IMR-90 (cell line): ENCODE measurements around the gene DPP6.

Experiments
- CTCF ChIP-seq: conservative IDR thresholded peaks from 2 replicates; pipeline ENCODE4 v1.5.1; 2012; ENCODE audit warnings: mild to moderate bottlenecking, low read depth, low read length, improper control_type of control experiment
- MAZ ChIP-seq: IDR thresholded peaks from 2 replicates; pipeline ENCODE4 v1.6.1; 2012; ENCODE audit warnings: low read depth, mild to moderate bottlenecking, low read length, improper control_type of control experiment, moderate library complexity, borderline replicate concordance
- NFE2L2 ChIP-seq: fragments of 150-350 bp; IDR thresholded peaks from 2 replicates; pipeline ENCODE4 v1.6.1; 2016; ENCODE audit warnings: low read depth, mild to moderate bottlenecking, low read length
- POLR2A ChIP-seq: IDR thresholded peaks from 2 replicates; pipeline ENCODE4 v1.6.1; 2012; ENCODE audit warnings: mild to moderate bottlenecking, low read depth, low read length
- RAD21 ChIP-seq: IDR thresholded peaks from 2 replicates; pipeline ENCODE4 v1.6.1; 2012; ENCODE audit warnings: low read length, improper control_type of control experiment
- RCOR1 ChIP-seq: IDR thresholded peaks from 2 replicates; pipeline ENCODE4 v1.6.1; 2012; ENCODE audit warnings: mild to moderate bottlenecking, low read length, improper control_type of control experiment; ENCODE audit not compliant: insufficient replicate concordance
- SMC3 ChIP-seq: fragments of 150-350 bp; IDR thresholded peaks from 2 replicates; pipeline ENCODE4 v1.6.1; 2016; ENCODE audit warnings: low read depth, mild to moderate bottlenecking, antibody characterized with exemption, low read length, moderate library complexity

- TF ChIP-seq POLR2A, result no peak
- TF ChIP-seq CTCF, result no peak
- TF ChIP-seq RAD21, result no peak
- TF ChIP-seq MAZ, result no peak
- no peak for TF ChIP-seq RCOR1
- no peak for TF ChIP-seq SMC3
- no peak for TF ChIP-seq NFE2L2
These were observed 847.7 kb downstream of the DPP6 start for GRCh38 chr7:154899862-154900261.
